NB4 (cell line): Measurements from ENCODE around the gene CORO2A.
A peak's percentile ranks its signal among the peaks of the same experiment; 100 is the strongest.
"Not testable (repeated sequence)": the region's sequence is repeated elsewhere in the genome, so short reads cannot be mapped to it uniquely, and the experiment has no call there.

Experiments used
- DNase-seq: peaks from one replicate; pipeline ENCODE4 v3.0.0; 2010; ENCODE audit warnings: low read depth
- H3K4me3 ChIP-seq: one replicate; pipeline ENCODE4 v1.5.1; 2011; ENCODE audit warnings: mild to moderate bottlenecking, low read depth, low read length, moderate library complexity
- MYC ChIP-seq: IDR thresholded peaks from 2 replicates; pipeline ENCODE4 v1.6.1; 2011; ENCODE audit warnings: low read depth, low read length
- POLR2A ChIP-seq: IDR thresholded peaks from 2 replicates; pipeline ENCODE4 v1.6.1; 2011; ENCODE audit warnings: mild to moderate bottlenecking; ENCODE audit not compliant: insufficient read length; ENCODE audit errors: extremely low read depth
- TF ChIP-seq, protein P1 (sequence below): IDR thresholded peaks from 2 replicates; pipeline ENCODE4 v1.6.1; 2011; ENCODE audit warnings: low read depth, low read length
- TF ChIP-seq, protein P2 (sequence below): IDR thresholded peaks from one replicate; pipeline ENCODE4 v1.5.1; 2012; ENCODE audit warnings: low read depth, low read length

The CORO2A gene

DNA sequence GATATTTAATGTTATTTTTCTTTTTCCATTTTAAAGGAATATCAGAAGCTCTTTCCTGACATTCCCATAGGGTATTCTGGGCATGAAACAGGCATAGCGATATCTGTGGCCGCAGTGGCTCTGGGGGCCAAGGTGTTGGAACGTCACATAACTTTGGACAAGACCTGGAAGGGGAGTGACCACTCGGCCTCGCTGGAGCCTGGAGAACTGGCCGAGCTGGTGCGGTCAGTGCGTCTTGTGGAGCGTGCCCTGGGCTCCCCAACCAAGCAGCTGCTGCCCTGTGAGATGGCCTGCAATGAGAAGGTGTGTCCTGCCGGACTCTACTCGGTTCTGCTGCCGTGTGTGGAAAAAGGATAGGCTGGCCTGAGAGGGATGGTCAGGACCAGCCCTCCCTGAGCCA, 111.7 kb downstream of the CORO2A start:
- no peak overlapping the region for H3K4me3 ChIP-seq
- no peak for DNase-seq
- TF ChIP-seq, protein P1, sequence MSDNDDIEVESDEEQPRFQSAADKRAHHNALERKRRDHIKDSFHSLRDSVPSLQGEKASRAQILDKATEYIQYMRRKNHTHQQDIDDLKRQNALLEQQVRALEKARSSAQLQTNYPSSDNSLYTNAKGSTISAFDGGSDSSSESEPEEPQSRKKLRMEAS, result no peak
- TF ChIP-seq MYC, result no peak
- no peak for TF ChIP-seq POLR2A
- TF ChIP-seq, protein P2, sequence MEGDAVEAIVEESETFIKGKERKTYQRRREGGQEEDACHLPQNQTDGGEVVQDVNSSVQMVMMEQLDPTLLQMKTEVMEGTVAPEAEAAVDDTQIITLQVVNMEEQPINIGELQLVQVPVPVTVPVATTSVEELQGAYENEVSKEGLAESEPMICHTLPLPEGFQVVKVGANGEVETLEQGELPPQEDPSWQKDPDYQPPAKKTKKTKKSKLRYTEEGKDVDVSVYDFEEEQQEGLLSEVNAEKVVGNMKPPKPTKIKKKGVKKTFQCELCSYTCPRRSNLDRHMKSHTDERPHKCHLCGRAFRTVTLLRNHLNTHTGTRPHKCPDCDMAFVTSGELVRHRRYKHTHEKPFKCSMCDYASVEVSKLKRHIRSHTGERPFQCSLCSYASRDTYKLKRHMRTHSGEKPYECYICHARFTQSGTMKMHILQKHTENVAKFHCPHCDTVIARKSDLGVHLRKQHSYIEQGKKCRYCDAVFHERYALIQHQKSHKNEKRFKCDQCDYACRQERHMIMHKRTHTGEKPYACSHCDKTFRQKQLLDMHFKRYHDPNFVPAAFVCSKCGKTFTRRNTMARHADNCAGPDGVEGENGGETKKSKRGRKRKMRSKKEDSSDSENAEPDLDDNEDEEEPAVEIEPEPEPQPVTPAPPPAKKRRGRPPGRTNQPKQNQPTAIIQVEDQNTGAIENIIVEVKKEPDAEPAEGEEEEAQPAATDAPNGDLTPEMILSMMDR, result no peak

DNA sequence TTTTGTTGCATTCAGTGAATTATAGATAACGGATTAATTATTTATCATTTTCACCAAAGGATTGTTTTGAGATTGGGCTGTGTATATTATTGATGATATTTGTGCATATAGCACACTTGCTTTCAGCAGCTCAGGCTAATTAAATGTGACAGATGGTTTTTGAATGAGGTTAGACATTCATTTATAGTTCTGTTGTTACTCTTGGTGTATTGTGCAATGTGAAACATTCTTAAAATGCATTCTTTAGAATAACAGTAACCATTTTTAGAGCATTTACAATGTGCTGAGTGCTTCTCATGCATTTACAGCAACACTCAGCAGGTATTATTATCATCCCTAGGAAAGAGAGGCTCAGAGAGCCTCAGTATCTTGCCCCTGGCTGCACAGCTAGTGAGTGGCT, 112.1 kb downstream of the CORO2A start:
- TF ChIP-seq MYC, result no peak
- TF ChIP-seq POLR2A, result no peak
- TF ChIP-seq, protein P2, result no peak
- TF ChIP-seq, protein P1, result no peak
- DNase-seq, result no peak
- H3K4me3 ChIP-seq, result no peak overlapping the region

DNA sequence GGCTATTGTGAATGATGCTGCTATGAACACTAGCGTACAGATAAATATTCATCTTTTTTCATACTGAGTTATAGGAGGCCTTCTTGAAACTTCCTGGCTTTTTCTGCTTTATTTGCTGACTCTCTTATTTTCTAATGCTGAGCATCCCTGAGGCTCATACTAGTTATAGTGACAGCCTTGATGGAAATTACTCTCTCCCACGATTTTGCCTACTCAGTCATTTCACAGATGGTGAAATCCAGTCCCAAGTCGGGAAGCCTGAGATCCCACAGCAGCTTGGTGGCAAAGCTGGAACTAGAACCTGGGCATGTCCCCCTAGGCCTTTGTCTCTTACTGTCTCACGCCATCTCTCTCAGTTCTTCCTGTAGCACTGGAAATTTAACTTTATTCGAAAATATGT, 113.5 kb downstream of the CORO2A start:
- TF ChIP-seq MYC (no peak), POLR2A (no peak)
- TF ChIP-seq, protein P1, result no peak
- TF ChIP-seq, protein P2, result no peak
- no peak for DNase-seq
- no peak overlapping the region for H3K4me3 ChIP-seq

DNA sequence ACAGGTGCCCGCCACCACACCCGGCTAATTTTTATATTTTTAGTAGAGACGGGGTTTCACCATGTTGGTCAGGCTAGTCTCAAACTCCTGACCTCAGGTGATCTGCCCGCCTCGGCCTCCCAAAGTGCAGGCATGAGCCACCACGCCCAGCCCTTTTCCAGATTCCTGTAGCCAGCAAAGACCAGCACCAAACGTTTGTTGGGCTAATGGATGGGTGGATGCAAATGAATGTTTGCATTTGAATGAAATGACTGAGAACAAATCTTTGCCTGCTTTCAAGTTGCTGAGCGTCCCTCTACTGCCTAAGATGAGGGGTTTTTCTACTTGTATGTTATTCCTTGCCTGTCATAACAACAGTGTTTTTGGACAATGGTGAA, 115.9 kb downstream of the CORO2A start:
- not testable (repeated sequence) for H3K4me3 ChIP-seq, DNase-seq

DNA sequence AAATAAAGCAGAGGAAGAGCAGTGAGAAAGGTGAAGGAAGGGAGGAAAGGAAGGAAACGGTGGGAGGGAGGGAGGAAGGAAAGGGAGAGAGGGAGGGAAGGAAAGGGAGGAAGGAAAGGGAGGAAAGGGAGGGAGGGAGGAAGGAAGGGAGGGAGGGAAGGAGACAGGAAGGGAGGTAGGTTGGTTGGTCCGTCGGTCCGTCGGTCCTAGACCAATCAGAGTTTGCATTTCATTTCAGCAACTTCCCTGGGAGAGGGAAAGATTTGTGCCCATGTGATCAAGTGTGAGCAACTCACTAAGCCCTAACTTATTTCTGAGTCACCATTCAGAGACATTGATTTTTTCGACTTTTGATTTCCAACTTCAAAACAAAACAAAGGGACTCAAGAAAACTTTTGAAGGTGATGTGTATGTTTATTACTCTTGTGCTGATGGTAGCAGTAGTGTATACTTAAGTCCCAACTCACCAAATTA, 117.1 kb downstream of the CORO2A start:
- TF ChIP-seq POLR2A, result no peak
- TF ChIP-seq, protein P1, result no peak
- TF ChIP-seq MYC, result no peak
- TF ChIP-seq, protein P2, result no peak

DNA sequence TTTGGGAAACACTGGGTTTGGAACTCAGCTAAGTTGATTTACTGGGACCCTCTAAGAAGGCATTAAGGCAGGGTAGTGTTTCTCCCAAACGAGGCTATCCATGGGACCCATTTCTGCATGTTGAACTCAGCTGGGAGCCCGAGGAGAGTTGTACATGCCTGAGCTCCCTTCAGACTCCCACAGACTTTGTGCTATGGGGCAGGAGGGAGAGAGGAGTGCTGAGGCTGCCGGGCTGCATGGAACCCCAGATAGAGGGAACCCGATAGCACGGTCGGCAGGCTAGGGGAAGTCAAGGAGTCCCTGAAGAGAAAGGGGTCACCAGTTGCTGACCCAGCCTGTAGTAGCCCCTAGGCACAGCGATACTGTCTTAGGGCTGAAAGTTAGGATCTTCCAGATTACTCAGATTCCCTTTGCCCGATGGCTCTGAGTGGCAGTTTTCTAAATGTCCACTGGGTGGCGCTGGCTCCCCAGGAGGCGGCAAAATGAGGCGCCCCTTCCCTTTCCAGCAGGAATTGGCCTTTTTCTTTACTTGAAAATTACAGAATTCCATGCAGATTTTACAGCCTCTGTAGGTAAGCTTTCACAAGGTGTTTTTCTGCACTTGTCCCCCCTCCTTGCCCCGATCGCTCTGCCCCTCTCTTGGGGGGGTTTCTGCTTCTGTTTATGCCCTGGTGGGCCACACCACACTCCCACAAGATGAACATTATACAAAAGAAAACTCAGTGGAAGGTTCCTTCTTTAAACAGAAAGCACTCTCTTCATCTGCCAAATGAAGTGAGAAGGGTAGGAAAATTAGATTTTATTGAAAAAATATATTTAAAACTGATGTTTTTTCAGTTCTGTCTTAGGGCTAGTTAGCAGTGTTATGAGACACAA, 118.1 kb downstream of the CORO2A start:
- no peak overlapping the region for H3K4me3 ChIP-seq
- DNase-seq, result peak; percentile 61
- TF ChIP-seq, protein P2, result peak; percentile 91
- TF ChIP-seq, protein P1, result 0 out of 2 replicates have a peak, but pooled peaks have one; percentile 28
- TF ChIP-seq MYC, result peak; percentile 11; the same call in 1 of the 2 replicates
- no peak for TF ChIP-seq POLR2A

More for the DNA sequence above, 117.1 kb downstream of the CORO2A start:
- H3K4me3 ChIP-seq, result no peak overlapping the region
- DNase-seq, result no peak
